Stimulated activated CD8-positive, alpha-beta memory T cell treated with anti-CD3 and anti-CD28 coated beads, Interleukin-2, amount 100 ng/mL, for 1 hour (primary cell): Measurements from ENCODE around the gene LSP1.
"Not testable (repeated sequence)": the region's sequence is repeated elsewhere in the genome, so short reads cannot be mapped to it uniquely, and the experiment has no call there.

Source experiments
- DNase-seq, 2 donors: peaks; one replicate each; pipeline ENCODE4 v3.0.0-alpha.2; 2020; ENCODE audit warnings: low read depth in 2 of 2

The LSP1 gene

GRCh38 chr11:1928891-1929541, 76.1 kb downstream of the LSP1 start:
- no peak for DNase-seq

- no peak for DNase-seq
These were observed 77.0 kb downstream of the LSP1 start for GRCh38 chr11:1929621-1930461.

DNA sequence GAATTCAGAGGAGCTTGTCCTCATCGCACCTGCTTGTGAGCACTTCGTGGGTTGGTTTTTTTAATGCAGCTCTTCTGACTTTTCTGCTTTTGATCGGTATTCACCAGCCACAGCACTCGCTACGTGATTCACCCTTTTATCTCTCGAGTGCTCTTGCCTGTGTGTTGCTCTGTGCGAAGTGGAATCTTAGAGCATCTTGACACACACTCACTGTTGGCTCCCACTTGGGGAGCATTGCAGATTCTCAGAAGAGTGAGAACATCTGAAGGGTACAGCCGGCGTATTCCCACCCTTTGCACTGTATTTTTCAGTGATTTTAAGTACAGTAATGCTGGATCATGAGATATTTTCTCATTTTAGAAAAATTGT, 77.6 kb downstream of the LSP1 start:
- DNase-seq = no peak

DNA sequence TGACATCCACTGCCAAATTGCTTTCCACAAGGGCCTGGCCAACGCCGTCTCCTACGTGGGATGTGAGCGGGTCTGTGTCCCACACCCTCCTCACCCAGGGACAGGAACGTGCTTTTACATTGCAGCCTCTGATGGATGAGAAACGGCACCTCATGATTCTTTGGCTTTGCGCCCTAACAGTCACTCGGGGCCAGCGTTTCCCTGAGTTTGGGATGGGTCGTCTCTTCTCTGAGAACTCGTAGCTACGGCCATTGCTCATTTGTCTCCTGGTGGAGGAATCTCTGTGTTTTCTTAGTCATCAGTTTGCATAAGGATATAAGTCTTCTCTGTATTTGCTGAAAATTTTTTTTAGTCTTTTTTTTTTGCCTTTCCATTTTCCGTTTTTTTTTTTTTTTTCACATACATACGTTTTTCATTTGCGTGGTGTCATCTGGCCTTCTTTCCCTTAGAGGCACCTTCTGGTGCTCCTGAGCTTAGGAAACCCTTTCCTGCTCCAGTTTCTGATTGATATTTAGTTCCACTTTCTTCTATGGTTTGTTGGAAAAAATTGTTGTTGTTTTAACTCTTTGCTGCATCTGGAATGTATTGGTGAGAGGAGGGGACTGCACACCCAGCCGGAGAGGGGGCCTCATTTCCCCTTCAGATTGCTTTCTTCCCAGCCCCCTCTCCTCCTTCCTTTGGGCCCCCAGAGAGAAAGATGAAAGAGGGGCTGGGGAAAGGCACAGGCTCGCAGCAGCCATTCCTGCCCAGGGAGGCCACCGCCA, 78.6 kb downstream of the LSP1 start:
- no peak for DNase-seq

DNA sequence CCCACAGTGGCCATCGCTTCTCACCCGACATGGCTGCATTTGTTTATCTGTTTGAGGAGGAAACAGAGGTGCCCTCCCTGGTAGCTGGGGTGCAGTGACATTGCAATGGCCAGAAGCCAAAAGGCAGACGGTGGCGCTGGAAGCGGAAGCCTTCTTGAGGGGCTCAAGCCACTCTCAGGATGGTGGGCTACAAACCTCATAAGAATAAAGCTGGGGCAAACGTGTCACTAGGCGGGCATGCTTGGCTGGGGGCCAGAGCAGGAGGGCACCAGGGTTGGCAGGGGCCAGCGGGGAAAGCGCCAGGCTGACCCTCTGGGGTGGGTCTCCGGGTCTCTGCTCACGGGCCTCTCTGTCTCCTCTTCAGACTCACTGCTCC, 79.2 kb downstream of the LSP1 start:
- no peak for DNase-seq

DNA sequence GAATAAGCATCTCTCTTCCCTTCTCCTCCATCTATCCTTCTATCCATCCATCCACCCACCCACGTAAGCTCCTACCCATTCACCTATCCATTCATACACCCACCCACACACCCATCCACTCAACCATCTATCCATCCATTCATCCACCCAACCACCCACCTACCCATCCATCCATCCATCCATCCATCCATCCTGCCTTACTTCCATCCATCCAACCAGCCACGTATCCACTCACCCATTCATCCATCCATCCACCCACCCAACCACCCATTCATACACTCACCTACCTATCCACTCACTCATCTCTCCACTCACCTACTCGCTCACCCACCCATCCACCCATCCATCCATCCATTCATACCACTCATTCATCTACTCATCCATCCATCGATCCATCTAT, 79.8 kb downstream of the LSP1 start:
- DNase-seq = no peak

DNA sequence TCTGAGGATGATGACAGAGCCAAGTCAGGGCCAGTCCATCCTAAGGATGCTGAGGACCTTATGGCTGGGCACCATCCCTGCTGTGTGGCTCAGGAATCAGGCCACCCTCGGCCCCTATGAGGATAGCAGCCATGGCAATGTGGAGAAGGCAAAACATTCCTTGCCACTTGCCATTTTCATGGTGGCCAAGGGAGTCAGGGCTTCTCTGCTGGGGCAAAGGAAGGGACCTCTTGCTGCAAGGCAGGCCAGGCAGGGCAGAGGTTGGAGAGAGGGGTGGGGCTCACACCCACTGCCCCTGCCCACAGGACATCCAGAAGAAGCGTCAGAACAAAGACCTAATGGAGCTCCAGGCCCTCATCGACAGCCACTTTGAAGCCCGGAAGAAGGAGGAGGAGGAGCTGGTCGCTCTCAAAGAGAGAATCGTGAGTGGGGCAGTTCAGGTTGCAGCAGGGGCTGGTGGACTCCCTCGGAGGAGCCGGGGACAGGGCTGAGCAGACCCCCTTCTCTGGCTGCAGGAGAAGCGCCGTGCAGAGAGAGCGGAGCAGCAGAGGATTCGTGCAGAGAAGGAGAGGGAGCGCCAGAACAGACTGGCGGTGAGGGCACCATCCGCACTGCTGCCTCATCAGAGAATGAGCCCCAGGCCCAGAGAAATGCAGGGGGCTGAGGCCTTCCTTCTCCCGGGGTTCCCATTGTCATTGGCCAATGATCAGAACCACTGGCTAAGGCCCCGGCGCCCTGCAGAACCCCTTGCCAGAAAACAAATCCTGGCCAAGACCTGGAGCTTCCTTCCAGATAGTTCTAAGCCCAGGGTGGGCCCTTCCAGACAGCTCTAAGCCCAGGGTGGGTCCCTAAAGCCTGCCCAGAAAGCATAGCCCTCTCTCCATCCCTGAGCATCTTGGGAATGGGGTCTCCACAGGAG, 80.8 kb downstream of the LSP1 start:
- DNase-seq = no peak

GRCh38 chr11:1934335-1935155, 81.7 kb downstream of the LSP1 start:
- DNase-seq = no peak

DNA sequence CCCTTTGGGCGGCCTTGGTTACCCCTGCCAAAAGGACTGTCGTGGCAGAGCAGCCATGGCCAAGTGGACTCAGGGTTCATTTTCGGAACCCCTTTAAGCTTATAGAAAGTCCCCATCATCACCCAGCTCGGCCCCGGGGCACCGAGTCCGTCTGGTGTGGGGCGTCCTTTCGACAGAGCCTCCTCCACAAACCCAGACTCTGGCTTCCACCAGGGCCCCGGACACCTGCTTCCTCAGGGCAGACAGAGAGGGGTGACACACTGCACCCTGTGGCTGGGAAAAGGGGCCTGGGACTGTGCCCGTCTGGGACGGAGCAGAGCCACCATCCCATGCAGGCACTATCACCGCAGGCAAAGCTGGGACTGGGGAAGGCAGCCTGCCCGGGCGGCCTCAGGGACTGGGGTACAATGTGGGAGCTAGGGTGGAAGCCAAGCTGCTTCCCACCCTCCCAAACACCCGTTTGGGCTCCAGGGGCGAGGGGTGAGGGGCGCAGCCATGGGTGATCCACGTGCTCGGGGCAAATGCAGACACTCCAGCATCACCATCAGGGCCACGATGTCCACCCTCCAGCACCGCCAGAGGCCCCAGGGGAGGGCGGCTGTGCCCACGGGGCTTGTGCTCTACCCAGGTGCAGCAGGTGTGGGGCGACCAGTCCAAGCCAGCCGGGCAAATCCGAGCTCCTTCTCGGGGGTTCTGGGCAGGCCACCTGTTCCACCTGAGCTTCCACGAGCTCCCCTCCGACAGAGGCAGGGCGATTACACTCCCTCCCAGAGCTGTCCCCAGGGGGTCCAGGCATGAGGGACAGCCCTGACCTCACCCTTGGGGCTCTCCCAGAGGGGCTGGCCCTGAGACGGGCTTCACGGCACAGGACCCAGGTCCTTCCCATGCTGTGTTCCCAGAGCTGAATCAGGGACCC, 82.5 kb downstream of the LSP1 start:
- no peak for DNase-seq

GRCh38 chr11:1936072-1936780, 83.3 kb downstream of the LSP1 start:
- no peak for DNase-seq

DNA sequence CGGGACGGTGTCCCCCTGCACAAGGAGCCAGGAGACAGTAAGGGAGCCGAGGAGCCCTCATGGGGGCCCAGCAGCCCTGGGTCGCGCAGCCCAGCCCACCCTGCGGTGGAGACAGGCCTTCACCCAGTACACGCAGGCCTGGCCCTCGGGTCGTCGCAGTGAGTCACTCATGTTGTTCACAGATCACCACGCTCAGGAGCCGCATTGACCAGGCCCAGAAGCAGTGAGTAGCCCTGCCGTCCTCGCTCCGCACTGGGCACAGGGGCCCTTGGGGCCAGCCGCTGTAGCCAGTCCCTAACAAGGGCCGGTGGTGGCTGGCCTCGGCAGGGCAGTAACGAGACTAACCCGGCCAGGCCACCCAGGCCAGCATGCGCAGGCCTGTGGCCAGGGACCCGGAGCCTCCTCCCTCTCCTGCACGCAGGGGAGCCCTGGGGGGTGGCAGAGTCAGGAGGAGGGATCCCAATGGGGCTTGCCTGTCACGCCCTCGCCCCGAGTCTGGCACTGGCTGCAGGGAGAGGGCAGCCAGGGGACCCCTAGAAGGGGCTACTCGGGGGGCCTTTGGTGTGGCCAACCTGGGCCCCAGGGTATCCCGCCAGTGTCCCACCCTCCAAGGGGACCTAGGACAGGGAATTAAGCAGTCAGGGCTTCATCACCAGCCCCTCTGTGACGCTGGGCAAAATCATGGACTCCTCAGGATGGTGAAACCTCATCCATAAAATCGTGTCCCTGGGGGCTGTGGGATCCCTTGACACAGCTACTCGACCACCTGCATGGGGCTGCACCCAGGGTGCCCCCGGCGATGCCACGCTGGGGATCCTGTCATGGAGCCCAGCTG, 84.1 kb downstream of the LSP1 start:
- no peak for DNase-seq

GRCh38 chr11:1937616-1938342, 84.9 kb downstream of the LSP1 start:
- DNase-seq = no peak

DNA sequence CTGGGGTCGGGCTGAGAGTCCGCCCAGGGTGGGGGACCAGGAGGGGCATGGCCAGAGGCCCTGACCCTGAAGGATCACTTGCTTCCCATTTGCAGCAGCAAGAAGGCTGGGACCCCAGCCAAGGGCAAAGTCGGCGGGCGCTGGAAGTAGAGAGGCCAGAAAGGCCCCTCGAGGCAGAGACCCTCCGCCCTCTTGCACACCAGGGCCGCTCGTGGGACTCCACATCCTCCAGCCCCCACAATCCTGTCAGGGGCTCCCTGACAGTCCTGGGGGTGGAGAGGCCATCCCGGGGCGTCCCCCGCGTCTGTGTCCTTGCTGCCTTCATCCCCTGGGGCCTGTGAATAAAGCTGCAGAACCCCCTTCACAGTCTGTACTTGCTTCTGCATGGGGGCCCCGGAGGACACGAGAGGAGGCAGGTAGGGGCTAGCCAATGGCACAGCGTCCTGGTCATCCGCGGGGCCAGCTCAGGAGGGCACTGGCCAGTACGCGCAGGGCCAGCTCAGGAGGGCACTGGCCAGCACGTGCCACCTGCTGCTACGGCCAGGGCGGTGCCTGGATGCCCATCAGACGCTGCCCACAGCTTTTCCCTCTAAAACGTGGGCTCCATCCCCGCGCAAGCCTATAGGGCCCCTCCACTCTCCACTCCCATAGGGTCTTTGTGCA, 85.6 kb downstream of the LSP1 start:
- DNase-seq = no peak

DNA sequence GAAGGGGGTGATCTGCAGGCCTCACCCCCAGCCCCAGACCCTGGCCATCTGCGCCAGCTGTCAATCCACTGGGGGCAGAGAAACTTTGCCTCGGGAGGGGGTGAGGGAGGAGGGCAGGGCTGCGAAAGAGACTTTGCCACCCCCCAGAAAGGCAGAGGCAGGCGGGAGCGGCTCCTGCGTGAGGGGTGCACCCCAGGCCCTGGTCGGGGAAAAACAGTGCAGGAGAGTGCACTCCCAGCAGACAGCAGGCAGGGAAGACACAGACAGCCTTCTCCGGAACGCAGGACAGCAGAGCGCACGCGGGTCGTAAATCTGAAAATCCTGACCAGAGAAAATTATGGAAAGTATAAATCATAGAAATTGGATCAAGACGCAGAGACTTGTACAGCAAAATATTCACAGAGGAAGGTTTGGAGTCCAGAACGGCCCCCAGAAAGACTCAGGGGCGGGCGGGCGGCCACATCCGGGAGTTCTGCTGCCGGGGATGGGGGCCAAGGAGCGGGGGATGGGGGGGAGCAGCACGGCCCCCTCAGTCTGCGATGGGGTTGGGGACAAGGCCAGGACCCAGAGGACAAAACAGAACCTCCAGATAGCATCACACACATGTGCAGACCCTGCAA, 86.2 kb downstream of the LSP1 start:
- DNase-seq = no peak

GRCh38 chr11:1939788-1940187, 86.9 kb downstream of the LSP1 start:
- DNase-seq = not testable (repeated sequence)
